GM18867 (cell line): ENCODE results near the gene KDM5C.

ENCODE experiments used
- ATAC-seq: cut with Tn5 transposase; IDR thresholded peaks from one replicate; pipeline ENCODE4 v1.9.1; 2021; ENCODE audit warnings: mild to moderate bottlenecking, moderate library complexity; ENCODE audit not compliant: unreplicated experiment

The KDM5C gene

GRCh38 chrX:53224860-53225797 is at the start of gene KDM5C:
Gene KDM5C, minus strand, starts transcription at chrX:53225207. Its CDS starts 318 bp downstream, at chrX:53224889.
- peak; percentile 82 for ATAC-seq

GRCh38 chrX:53272808-53273337 is 47.9 kb upstream of the KDM5C start:
- no peak for ATAC-seq

GRCh38 chrX:53269536-53270107 is 44.6 kb upstream of the KDM5C start:
- no peak for ATAC-seq

- no peak for ATAC-seq
These were observed 43.2 kb upstream of the KDM5C start for GRCh38 chrX:53268173-53268572.

GRCh38 chrX:53266914-53267313 is 41.9 kb upstream of the KDM5C start:
- no peak for ATAC-seq

- no peak for ATAC-seq
These were observed 41.0 kb upstream of the KDM5C start for GRCh38 chrX:53265771-53266574.

- ATAC-seq, result no peak
These were observed 38.6 kb upstream of the KDM5C start for GRCh38 chrX:53263597-53264094.

GRCh38 chrX:53262918-53263394 is 37.9 kb upstream of the KDM5C start:
- no peak for ATAC-seq

GRCh38 chrX:53262189-53262917 is 37.3 kb upstream of the KDM5C start:
- ATAC-seq, result no peak

GRCh38 chrX:53261355-53261972 is 36.5 kb upstream of the KDM5C start:
- no peak for ATAC-seq

- ATAC-seq, result no peak
These were observed 35.8 kb upstream of the KDM5C start for GRCh38 chrX:53260836-53261235.

GRCh38 chrX:53257670-53258423 is 32.8 kb upstream of the KDM5C start:
- ATAC-seq, result no peak

- ATAC-seq, result no peak
These were observed 32.2 kb upstream of the KDM5C start for GRCh38 chrX:53257166-53257565.

- no peak for ATAC-seq
These were observed 31.5 kb upstream of the KDM5C start for GRCh38 chrX:53256446-53257041.

GRCh38 chrX:53255738-53256191 is 30.8 kb upstream of the KDM5C start:
- ATAC-seq, result no peak

- ATAC-seq, result no peak
These were observed 29.8 kb upstream of the KDM5C start for GRCh38 chrX:53254570-53255461.

GRCh38 chrX:53253293-53254020 is 28.4 kb upstream of the KDM5C start:
- ATAC-seq, result no peak
